ES-I3 (cell line): ENCODE data around the gene SDF4.

ENCODE experiments used
- H3K36me3 ChIP-seq: 2 replicates; pipeline ENCODE4 v1.6.1; 2013; ENCODE audit warnings: mild to moderate bottlenecking, low read length, control low read depth, moderate library complexity; ENCODE audit not compliant: insufficient read depth
- H3K4me1 ChIP-seq: 2 replicates; pipeline ENCODE4 v1.6.1; 2013; ENCODE audit warnings: mild to moderate bottlenecking, control low read depth, low read length; ENCODE audit not compliant: insufficient read depth
- H3K9ac ChIP-seq: 2 replicates; pipeline ENCODE4 v1.6.1; 2013; ENCODE audit warnings: low read depth, mild to moderate bottlenecking, low read length, moderate library complexity
- H3K9me3 ChIP-seq: 2 replicates; pipeline ENCODE4 v1.6.1; 2013; ENCODE audit warnings: mild to moderate bottlenecking, low read length, moderate library complexity; ENCODE audit not compliant: control insufficient read depth, insufficient read depth

The SDF4 gene

GRCh38 chr1:1232796-1233566 lies 1.2 kb upstream of the SDF4 start:
- H3K36me3 ChIP-seq, result no peaks in the 10 kb centered on the region
- peaks cover 4% of the 10 kb centered on the region; the same call in 1 of the 2 replicates for H3K4me1 ChIP-seq
- H3K9ac ChIP-seq, result peak overlapping the region; percentile 30; the same call in 1 of the 2 replicates
- H3K9me3 ChIP-seq, result no peaks in the 10 kb centered on the region

GRCh38 chr1:1232208-1232795 lies 501 bp upstream of the SDF4 start, which contains the start of gene B3GALT6:
B3GALT6 (plus strand) TSS chr1:1232237; CDS start chr1:1232279, 42 bp downstream.
- peaks cover 4% of the 10 kb centered on the region; the same call in 1 of the 2 replicates for H3K4me1 ChIP-seq
- no peaks in the 10 kb centered on the region for H3K36me3 ChIP-seq
- no peaks in the 10 kb centered on the region for H3K9me3 ChIP-seq
- H3K9ac ChIP-seq, result peak within 1 kb of the TSS; percentile 91

- Histone ChIP-seq H3K36me3 (no peaks in the 10 kb centered on the region), H3K9ac (peak overlapping the region; percentile 91), H3K4me1 (no peaks in the 10 kb centered on the region), H3K9me3 (no peaks in the 10 kb centered on the region)
These were observed 973 bp downstream of the SDF4 start for GRCh38 chr1:1230656-1231399.

GRCh38 chr1:1229770-1230169 lies 2.0 kb downstream of the SDF4 start:
- no peaks in the 10 kb centered on the region for H3K9me3 ChIP-seq
- no peaks in the 10 kb centered on the region for H3K36me3 ChIP-seq
- no peak overlapping the region for H3K9ac ChIP-seq
- H3K4me1 ChIP-seq, result no peaks in the 10 kb centered on the region

GRCh38 chr1:1228596-1229321 lies 3.0 kb downstream of the SDF4 start:
- H3K36me3 ChIP-seq, result no peaks in the 10 kb centered on the region
- H3K9ac ChIP-seq, result no peak overlapping the region
- H3K9me3 ChIP-seq, result no peaks in the 10 kb centered on the region

GRCh38 chr1:1228187-1228586 lies 3.6 kb downstream of the SDF4 start:
- Histone ChIP-seq H3K4me1 (no peaks in the 10 kb centered on the region), H3K9ac (no peak overlapping the region), H3K9me3 (no peaks in the 10 kb centered on the region), H3K36me3 (no peaks in the 10 kb centered on the region)

More at GRCh38 chr1:1228596-1229321, 3.0 kb downstream of the SDF4 start:
- H3K4me1 ChIP-seq, result no peaks in the 10 kb centered on the region

- no peaks in the 10 kb centered on the region for H3K9me3 ChIP-seq
- no peak overlapping the region for H3K9ac ChIP-seq
- H3K36me3 ChIP-seq, result peaks cover 4% of the 10 kb centered on the region; the same call in 1 of the 2 replicates
- no peaks in the 10 kb centered on the region for H3K4me1 ChIP-seq
These were observed 4.4 kb downstream of the SDF4 start for GRCh38 chr1:1227386-1227785.

GRCh38 chr1:1226566-1227362 lies 5.0 kb downstream of the SDF4 start:
- no peak overlapping the region for H3K9ac ChIP-seq
- H3K36me3 ChIP-seq, result peaks cover 6% of the 10 kb centered on the region; the same call in 1 of the 2 replicates
- no peaks in the 10 kb centered on the region for H3K9me3 ChIP-seq
- H3K4me1 ChIP-seq, result no peaks in the 10 kb centered on the region

- no peak overlapping the region for H3K9ac ChIP-seq
- H3K36me3 ChIP-seq, result peaks cover 6% of the 10 kb centered on the region; the same call in 1 of the 2 replicates
These were observed 5.9 kb downstream of the SDF4 start for GRCh38 chr1:1225913-1226312.

GRCh38 chr1:1225238-1225845 lies 6.5 kb downstream of the SDF4 start:
- Histone ChIP-seq H3K4me1 (no peaks in the 10 kb centered on the region), H3K9me3 (no peaks in the 10 kb centered on the region), H3K36me3 (peaks cover 6% of the 10 kb centered on the region; the same call in 1 of the 2 replicates)

More at GRCh38 chr1:1225913-1226312, 5.9 kb downstream of the SDF4 start:
- Histone ChIP-seq H3K9me3 (no peaks in the 10 kb centered on the region), H3K4me1 (no peaks in the 10 kb centered on the region)

GRCh38 chr1:1223891-1224290 lies 7.9 kb downstream of the SDF4 start:
- H3K4me1 ChIP-seq, result no peaks in the 10 kb centered on the region
- no peaks in the 10 kb centered on the region for H3K9me3 ChIP-seq
- H3K9ac ChIP-seq, result no peak overlapping the region
- peaks cover 6% of the 10 kb centered on the region; the same call in 1 of the 2 replicates for H3K36me3 ChIP-seq

More at GRCh38 chr1:1225238-1225845, 6.5 kb downstream of the SDF4 start:
- H3K9ac ChIP-seq, result no peak overlapping the region

GRCh38 chr1:1223321-1223720 lies 8.5 kb downstream of the SDF4 start:
- H3K36me3 ChIP-seq, result peaks cover 6% of the 10 kb centered on the region; the same call in 1 of the 2 replicates

More at GRCh38 chr1:1223321-1223720, 8.5 kb downstream of the SDF4 start:
- H3K4me1 ChIP-seq, result no peaks in the 10 kb centered on the region
- H3K9me3 ChIP-seq, result no peaks in the 10 kb centered on the region
- H3K9ac ChIP-seq, result no peak overlapping the region
